Sigmoid colon (tissue), 4 donors: ENCODE data around the gene MAP1B.

Source experiments
- CTCF ChIP-seq, 4 experiments: fragments of 450-650 bp in 3 of 4; fragments of 200-600 bp in 1 of 4; IDR thresholded peaks; one replicate each; pipeline ENCODE4 v1.5.1; 2016 to 2019; ENCODE audit warnings: antibody characterized with exemption in 4 of 4, mild to moderate bottlenecking in 3 of 4, moderate library complexity in 2 of 4
- EP300 ChIP-seq, 4 donors: sonication (generic); formaldehyde crosslinking; IDR thresholded peaks; one replicate each; pipeline ENCODE4 v1.6.1; 2017; ENCODE audit warnings: antibody characterized with exemption in 4 of 4
- POLR2AphosphoS5 ChIP-seq, 4 donors: sonication (generic); formaldehyde crosslinking; IDR thresholded peaks; one replicate each; pipeline ENCODE4 v1.6.1; 2017; ENCODE audit warnings: antibody characterized with exemption in 4 of 4

GRCh38 chr5:72204946-72205345, 97.7 kb downstream of the MAP1B start:
- no peak for TF ChIP-seq EP300 (IDR thresholded peaks at IDR 0.05)
- TF ChIP-seq POLR2AphosphoS5 (IDR thresholded peaks at IDR 0.05) = no peak
- TF ChIP-seq CTCF (IDR thresholded peaks at IDR 0.05) = no peak
